GM18508 (cell line): ENCODE data around the gene SRXN1.

Experiments
- ATAC-seq: cut with Tn5 transposase; IDR thresholded peaks from one replicate; pipeline ENCODE4 v1.9.1; 2021; ENCODE audit warnings: moderate number of reproducible peaks; ENCODE audit not compliant: insufficient read depth, unreplicated experiment

Gene SRXN1

DNA sequence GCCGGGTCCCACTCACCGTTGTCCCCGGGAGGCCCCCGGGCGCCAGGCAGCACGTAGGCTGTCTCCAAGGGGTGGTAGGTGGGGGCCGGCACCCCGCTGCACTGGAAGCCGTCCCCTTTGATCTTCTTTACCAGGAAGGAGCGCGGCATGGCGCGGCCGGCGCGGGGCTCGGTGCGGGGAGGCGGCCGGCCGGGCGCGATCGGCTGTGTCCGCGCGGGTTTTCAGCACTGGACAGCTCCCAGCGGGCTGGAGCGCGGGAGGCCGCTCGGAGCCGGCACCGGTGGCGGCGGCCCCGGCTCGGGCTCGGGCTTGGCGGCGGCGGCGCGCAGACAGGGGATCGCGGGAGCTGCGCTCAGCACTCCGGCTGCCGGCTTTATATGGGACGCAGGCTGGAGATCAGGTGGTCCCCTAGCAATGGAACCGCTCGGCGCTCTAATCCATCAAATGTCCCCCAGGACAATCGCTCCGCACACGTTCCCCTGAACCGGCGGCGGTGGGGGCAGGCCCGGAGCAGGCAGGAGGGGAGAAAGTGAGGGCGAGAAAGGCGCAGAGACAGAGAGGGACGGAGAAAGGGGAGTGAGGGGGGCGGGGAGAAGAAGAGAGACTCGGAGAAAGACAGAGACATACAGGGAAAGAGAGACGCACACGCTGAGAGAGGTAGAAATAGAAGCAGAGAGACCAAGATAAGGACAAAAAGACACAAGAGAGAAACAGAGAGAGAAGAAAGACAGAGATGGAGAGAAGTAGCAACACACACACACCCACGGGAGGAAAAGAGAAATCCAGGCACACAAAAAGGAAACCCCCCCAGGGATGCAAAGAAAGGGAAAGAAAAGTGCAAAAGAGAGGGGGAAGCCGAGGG, 22.7 kb upstream of the SRXN1 start, which contains the start of gene SCRT2:
Gene SCRT2, minus strand, starts transcription at position 350 of the 862 bp plus-strand sequence. Its CDS starts 201 bp downstream, at position 149.
- ATAC-seq = no peak

GRCh38 chr20:675033-675452, 22.0 kb upstream of the SRXN1 start:
- no peak for ATAC-seq

GRCh38 chr20:673603-674001, 20.6 kb upstream of the SRXN1 start:
- no peak for ATAC-seq

- no peak for ATAC-seq
Measured at GRCh38 chr20:672963-673602, 20.1 kb upstream of the SRXN1 start.

GRCh38 chr20:671252-672030, 18.4 kb upstream of the SRXN1 start:
- no peak for ATAC-seq

- no peak for ATAC-seq
Measured at GRCh38 chr20:669573-669972, 16.6 kb upstream of the SRXN1 start.

DNA sequence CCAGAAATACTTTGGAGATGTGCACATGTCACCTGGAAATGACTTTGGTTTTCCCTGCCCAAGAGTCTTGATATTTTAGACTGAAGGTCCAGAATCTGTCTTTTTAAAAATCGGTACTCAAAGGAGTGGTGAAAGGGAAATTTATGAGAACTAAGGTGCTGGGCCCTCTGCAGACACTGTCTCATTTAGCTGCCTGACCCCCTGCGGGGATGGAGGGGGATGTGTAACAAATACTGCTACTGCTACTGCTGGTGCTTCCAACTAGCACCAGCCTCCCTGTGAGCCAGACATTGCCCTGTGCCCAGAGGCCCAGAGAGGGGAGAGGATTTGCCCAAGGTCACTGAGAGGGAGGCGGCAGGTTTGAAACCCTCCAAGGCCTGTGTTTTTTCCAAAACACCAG, 15.6 kb upstream of the SRXN1 start:
- no peak for ATAC-seq

GRCh38 chr20:668050-668449, 15.1 kb upstream of the SRXN1 start:
- ATAC-seq = no peak

DNA sequence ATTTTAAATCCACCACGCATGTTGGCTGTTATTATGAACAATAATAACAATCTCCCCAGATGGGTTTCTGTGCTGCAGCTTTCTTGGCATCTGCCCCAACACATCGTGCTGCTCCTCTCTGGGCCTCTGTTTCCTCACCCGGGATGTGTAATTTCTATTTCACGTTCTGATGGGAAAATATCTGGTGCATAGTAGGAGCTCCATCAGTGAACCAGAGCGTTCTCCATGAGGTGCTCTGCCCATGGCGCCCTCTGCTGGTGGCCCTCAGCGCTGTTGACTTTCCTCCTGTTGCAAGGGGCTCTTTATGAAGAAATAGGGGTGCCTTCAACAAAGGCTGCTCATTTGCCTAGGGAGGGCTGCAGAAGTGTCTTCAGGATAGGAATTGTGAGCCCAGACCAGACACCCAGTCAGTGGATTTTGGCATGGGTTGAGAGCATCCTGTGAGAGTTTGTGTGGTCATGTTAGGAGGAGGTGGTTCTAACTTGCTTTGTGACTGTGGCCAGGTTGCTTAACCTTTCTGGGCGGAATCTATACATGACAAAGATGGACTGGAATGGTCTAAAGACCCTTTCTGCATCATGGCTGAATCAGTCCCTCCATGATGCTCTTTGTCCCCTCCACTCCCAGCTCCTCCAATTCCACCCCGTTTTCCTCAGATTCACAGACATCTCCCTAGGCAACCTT, 14.5 kb upstream of the SRXN1 start:
- no peak for ATAC-seq

- ATAC-seq = no peak
Measured at GRCh38 chr20:666877-667276, 13.9 kb upstream of the SRXN1 start.

DNA sequence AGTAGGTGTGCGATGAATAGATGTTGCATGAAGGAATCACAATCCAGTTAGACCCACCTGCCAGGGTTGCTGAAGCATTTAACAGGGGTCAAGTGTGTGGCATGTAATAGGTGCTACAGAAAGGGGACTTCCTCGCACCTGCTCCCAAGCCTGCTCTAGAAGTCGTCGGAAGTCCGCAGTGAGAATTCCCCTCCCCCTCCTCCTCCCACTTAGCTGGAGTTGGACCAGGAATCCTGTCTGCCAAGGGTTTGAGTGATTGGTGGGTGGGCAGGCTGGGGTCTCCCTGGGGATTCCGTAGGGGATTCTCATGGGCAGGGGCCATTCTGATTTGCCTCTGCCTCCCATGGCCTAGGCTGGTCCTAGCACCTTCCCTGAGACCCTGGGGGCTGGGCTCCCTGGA, 12.3 kb upstream of the SRXN1 start:
- no peak for ATAC-seq

- ATAC-seq = no peak
Measured at GRCh38 chr20:664576-664975, 11.6 kb upstream of the SRXN1 start.

GRCh38 chr20:664151-664550, 11.2 kb upstream of the SRXN1 start:
- ATAC-seq = no peak

DNA sequence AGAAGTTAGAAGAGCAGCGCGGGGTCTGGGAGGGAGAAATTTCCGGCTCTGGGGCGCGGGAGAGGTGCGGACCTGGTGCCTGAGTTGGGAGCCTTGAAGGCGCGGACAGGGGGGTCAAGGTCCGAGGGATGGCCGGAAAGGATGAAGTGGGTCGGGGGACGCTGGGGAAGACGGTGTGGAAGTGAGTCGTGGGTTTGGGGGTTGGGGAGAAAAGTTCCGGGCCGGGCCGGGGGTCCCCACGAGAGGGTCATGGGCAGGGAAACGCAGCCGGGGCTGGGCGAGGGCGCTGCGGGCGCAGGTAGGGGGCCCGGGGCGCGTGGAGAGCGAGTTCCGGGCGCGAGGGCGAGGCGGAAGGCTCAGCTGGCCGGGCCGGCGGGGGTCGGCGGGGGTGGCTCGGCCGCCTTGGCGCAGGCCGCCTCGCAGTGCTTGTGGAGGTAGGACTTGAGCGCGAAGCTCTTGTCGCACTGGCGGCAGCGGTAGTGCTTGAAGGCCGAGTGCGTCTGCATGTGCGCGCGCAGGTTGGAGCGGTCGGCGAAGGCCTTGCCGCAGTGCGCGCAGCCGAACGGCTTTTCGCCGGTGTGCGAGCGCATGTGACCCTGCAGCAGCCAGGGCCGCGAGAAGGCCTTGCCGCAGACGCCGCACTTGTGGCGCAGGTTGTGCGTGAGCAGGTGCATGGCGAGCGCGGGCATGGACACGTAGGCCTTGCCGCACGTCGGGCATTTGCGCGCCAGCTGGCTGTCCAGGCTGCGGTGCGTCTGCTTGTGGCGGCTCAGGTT, 10.5 kb upstream of the SRXN1 start:
- ATAC-seq = no peak

DNA sequence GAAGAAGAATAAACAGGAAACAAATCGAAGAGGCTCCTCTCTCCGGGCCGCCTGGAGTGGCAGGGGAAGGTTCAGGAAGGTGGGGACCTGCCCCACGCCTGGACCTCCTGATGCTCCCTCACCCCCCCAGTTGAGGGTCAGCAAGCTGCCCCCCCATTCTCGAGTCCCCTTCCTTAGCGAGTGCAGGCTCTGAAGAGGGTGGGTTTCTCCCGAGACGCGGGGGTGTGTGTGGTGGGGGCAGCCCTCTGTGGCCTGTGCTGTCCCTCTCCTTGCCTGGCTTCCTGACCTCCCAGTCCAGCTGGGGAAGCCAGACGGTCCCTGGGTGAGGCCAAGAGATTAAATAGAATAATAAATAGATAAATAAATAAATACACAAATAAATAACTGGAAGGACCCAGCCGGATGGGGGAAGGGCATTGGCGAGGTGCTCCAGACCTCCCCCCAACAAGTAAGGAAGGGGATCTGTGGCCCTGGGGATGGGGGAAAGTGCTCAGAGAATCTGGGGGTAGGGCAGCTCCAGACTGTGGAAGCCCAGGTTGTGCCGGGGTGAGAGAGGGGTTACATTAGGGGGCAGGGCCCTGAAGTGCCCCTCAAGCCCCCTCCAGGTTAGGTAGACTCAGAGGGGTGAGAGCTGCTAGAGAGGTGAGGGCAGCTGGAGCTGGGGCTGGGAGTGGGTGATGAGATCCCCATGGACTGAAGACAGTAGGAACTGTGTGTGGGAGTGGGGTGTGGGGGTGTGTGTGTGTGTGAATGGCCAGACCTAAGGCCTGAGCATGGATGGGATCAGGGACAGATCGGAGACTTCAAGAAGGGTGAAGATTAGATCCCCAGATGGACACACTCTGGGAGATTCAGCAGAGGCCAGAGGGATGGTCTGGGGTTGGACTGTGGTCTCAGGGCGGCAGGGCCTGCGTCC, 9.5 kb upstream of the SRXN1 start:
- no peak for ATAC-seq

GRCh38 chr20:661474-662270, 8.7 kb upstream of the SRXN1 start:
- no peak for ATAC-seq

GRCh38 chr20:658731-659291, 5.8 kb upstream of the SRXN1 start:
- ATAC-seq = no peak

- no peak for ATAC-seq
Measured at GRCh38 chr20:658202-658601, 5.2 kb upstream of the SRXN1 start.
